T-helper 2 cell treated with Interferon-gamma antibody and Interleukin-4, amounts not matched to agents 100 ng/mL and 5 ng/mL, for 36 hours (primary cell): ENCODE data around the gene CCDC88A. TPM values are rescaled to one million over a fixed set of nuclear protein-coding genes. Genes with fewer than 3 reads are reported as not detected.
"Not testable (repeated sequence)": the region's sequence is repeated elsewhere in the genome, so short reads cannot be mapped to it uniquely, and the experiment has no call there.

Source experiments
- intact Hi-C: fragments of 100-400 bp; cut with micrococcal nuclease; formaldehyde crosslinking; loops from one replicate; pipeline ENCODE4 v1.15.1; 2023
- total RNA-seq: library from RNA; stranded (reverse); gene quantifications from 2 replicates; pipeline ENCODE4 v1.2.3, GENCODE V29; 2022

Gene CCDC88A
- total RNA-seq, 1 donor from 2014 or later: 14.4 TPM

DNA sequence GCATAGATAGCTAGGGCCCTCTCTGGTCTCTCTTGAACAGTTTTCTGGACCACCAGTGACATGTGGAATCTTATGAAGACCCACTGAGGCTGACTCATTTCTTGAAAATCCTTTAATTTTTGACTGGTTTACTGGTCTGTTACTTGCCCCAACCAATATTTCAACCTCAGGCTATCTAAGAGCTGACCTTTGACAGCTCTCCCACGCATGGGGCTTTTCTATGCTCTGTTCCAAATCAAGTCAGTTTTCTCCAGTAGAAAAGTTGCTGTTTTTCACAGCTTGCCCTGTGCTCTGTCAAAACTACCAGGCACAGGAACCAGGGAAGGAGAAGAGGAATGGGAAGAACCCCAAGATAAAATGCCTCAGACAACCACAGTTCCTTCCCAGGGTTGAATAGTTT lies 104.7 kb downstream of the CCDC88A start:
- intact Hi-C loops: no loop called here

- intact Hi-C loops: no loop called here
Measured at GRCh38 chr2:55311444-55311870, 108.2 kb downstream of the CCDC88A start.

DNA sequence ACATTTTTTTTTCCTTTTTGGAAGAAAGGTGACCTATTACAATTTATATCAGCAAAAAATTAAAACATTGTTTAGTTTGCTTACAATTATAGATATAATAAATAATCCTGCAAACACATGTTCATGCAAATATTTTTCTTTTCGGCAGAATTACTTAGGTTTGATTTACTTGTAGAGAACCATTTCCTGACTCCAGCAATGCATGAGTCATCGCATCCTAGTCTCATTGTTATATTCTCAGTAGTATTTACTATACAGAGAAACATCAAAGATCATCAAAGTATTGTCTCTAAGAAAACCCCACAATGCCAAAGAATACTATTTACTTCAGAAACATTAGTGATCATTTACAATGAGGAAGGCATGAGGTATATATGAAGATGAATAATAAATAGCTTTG lies 110.2 kb downstream of the CCDC88A start:
- intact Hi-C loops: no loop called here

DNA sequence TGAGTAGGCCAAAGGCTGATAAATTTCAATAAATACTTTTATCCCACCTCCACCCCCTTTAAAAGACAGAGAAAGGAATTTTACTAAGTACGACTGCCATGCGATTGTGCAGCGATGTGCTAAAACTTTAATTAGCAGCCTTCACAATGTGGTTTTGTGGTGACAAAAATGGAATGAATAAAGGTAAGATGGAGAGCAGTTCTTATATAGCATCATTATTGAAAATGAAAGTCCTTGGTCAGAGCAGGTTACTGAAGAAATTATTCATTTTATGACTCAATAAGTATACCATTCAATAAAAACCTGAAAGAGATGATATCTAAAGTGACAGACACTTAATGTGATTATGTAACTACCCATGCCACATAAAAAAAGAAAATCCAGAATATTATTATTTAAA lies 117.4 kb downstream of the CCDC88A start:
- intact Hi-C loops: no loop called here

GRCh38 chr2:55301277-55301676 lies 118.4 kb downstream of the CCDC88A start:
- intact Hi-C loops: no loop called here

GRCh38 chr2:55296393-55296792 lies 123.3 kb downstream of the CCDC88A start:
- intact Hi-C loops: no loop called here

DNA sequence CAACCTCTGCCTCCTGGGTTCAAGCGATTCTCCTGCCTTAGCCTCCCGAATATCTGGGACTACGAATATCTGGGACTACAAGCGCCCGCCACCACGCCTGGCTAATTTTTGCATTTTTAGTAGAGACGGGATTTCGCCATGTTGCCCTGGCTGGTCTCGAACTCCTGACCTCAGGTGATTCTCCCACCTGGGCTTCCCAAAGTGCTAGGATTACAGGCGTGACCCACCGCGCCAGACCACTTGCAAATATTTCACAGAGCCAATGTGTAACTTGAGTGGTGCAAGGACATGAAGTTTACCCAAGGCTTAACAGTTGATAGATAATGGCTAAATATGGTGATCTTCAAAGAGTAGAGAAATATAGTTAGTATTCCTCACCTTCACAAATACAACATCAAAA lies 136.6 kb downstream of the CCDC88A start:
- intact Hi-C loops: loop anchor here (5.0 to 10.0 kb wide), 3 partner anchors 134 to 412 kb away; partner anchors contain the start of genes CCDC88A, PNPT1 and PPP4R3B

DNA sequence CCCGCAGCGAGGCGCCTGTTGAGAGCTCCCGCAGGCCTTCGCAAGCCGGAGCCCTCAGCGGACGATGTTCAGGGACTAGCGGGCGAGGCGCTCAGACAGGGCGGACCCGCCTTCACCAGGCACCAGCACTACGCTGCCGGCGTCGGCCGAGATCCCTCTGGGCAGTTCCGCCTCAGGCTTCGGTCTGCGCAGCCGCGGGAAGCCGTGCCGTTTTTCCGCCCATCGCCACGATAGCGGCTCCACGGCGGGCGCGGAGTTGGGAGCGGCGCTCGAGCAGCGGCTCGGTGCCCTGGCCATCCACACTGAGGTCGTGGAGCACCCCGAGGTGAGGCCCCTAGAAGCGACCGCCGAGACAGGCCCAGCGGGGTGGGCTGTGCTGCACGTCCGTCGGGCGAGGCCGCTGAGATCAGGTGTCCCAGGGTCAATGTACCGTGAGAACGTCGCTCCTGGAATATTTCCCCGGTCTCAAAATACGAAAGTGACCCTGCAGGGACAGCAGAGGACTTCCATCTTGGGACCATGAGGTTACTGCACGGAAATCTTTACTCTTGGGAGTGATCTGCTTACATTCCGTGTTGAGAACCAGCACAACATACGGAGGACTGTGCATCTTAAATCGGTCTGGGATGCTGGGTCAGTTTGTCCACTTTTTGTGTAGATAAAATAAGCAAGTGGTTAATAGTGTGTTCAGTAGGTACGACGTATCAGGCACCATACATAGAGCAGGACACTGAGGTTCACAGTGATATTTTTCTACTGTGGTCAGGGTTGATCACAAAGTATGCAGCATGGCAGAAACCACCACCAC lies 137.3 kb downstream of the CCDC88A start:
- intact Hi-C loops: loop anchor here (1.0 to 10.0 kb wide), 6 partner anchors 13 to 412 kb away; partner anchors contain the start of genes CCDC88A, CLHC1, MTIF2 and PNPT1

GRCh38 chr2:55280851-55281546 lies 138.7 kb downstream of the CCDC88A start:
- intact Hi-C loops: loop anchor here (5.0 to 10.0 kb wide), 3 partner anchors 136 to 414 kb away; partner anchors contain the start of genes CCDC88A, PNPT1 and PPP4R3B

DNA sequence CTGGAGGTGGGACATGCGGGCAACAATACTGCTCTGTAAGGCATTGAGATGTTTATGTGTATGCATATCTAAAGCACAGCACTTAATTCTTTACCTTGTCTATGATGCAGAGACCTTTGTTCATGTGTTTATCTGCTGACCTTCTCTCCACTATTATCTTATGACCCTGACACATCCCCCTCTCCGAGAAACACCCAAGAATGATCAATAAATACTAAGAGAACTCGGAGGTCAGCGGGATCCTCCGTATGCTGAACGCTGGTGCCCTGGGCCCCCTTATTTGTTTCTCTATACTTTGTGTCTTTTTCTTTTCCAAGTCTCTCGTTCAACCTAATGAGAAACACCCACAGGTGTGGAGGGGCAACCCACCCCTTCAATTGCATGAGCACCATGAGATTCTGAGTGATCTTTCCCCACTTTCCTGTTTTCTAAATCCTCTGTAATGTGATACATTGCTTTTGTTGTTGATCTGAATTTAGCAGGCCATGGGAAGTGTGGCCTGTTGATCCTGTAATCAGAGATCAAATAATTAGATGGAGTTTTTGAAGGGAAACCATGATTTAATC lies 139.7 kb downstream of the CCDC88A start:
- intact Hi-C loops: loop anchor here (5.0 to 10.0 kb wide), 3 partner anchors 137 to 415 kb away; partner anchors contain the start of genes CCDC88A, PNPT1 and PPP4R3B

GRCh38 chr2:55279214-55279835 lies 140.3 kb downstream of the CCDC88A start:
- intact Hi-C loops: not testable (repeated sequence)

DNA sequence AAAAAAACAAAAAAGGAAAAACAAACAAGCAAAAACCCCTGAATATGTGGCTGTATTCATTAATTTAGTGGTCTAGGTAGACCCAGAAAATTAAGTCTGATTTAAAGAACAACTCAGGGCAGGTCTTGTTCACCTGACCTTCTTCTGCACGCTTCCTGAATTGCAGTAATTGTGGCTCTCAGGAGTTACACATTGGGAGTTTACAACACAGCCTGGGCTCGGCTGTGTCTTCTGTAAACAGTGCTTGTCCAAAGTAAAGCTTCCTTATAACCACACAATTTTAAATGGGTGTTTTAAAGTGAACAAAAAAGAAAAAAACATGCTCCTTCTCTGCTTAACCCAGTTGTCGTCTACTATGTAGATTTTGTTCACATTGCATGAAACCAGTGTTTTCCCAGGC lies 142.3 kb downstream of the CCDC88A start:
- intact Hi-C loops: no loop called here

- intact Hi-C loops: not testable (repeated sequence)
Measured at GRCh38 chr2:55274346-55274745, 145.3 kb downstream of the CCDC88A start.

- intact Hi-C loops: loop anchor here (1.0 kb wide), 4 partner anchors 13 to 348 kb away; partner anchors contain the start of genes CFAP36, CLHC1, PPP4R3B and RPS27A
Measured at GRCh38 chr2:55269645-55269990, 150.0 kb downstream of the CCDC88A start.

- intact Hi-C loops: loop anchor here (1.0 kb wide), 4 partner anchors 13 to 348 kb away; partner anchors contain the start of genes CFAP36, CLHC1, PPP4R3B and RPS27A
Measured at GRCh38 chr2:55268907-55269644, 150.6 kb downstream of the CCDC88A start, which contains the start of gene MTIF2. MTIF2 (minus strand) TSS chr2:55269231; CDS start chr2:55263858, 5,373 bp downstream.

DNA sequence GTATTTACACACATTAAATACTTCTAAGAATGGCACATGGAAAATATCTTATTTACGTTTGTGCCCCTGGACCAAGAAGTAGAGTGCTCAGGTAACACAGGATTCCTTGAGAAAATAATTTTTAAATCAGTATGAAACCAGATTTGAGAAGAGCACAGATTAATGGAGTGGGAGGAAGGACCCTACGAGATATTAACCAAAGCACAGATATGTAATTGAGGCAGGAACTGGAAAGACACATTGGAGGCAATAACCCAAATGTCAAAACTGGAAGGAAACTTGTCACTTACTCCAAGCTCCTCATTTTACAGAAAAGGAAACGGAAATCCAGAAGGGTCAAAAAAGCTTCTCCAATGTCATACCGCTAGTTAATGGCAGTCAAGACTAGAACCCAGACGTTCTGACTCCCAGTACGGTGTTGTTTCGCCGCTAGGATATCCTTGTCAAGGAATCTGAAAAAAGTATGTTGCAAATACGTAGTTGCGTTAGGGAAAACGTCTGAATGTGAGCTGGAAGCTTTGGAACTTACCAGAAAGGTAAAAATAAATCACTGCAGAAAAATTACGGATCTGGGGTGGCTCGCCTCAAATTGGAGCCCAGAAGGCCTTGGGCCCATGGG lies 151.3 kb downstream of the CCDC88A start:
- intact Hi-C loops: no loop called here

DNA sequence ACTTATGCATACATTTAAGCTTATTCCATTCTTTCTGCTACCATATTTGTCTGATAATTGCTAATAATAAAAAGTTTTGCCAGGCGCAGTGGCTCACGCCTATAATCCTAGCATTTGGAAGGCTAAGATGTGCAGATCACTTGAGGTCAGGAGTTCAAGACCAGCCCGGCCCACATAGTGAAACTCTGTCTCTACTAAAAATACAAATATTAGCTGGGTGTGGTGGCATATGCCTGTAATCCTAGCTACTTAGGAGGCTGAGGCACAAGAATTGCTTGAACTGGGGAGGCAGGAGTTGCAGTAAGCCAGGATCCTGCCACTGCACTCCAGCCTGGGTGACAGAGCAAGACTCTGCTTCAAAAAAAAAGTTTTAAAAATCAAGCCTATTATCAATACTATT lies 160.1 kb downstream of the CCDC88A start:
- intact Hi-C loops: not testable (repeated sequence)

- intact Hi-C loops: no loop called here
Measured at GRCh38 chr2:55252832-55253231, 166.8 kb downstream of the CCDC88A start.

- intact Hi-C loops: no loop called here
Measured at GRCh38 chr2:55247025-55247424, 172.6 kb downstream of the CCDC88A start.

GRCh38 chr2:55245411-55245810 lies 174.2 kb downstream of the CCDC88A start:
- intact Hi-C loops: no loop called here
